Ammon's horn (tissue), 1 donor: Measurements from ENCODE around the gene VSIG8.

Experiments used
- DNase-seq: peaks from one replicate; pipeline ENCODE4 v3.0.0-alpha.2; 2016; ENCODE audit warnings: low spot score

VSIG8 gene

GRCh38 chr1:159883134-159883533 is 20.7 kb upstream of the VSIG8 start:
- no peak for DNase-seq

DNA sequence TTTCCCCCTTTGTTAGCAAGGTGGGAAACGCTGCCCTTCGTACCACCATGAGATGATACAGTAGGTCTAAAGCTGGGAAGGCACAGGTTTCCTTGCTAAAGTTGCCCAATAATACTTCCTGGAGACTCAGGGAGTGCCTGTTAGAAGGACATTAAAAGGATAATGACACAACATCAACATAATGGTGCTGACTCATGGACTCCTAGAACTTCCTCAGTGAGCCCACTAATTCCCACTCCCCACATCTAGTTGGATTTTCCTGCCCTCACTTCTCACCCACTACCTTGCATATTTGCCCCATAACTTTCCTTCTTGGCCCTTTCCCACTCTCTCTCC is 20.0 kb upstream of the VSIG8 start:
- DNase-seq, result no peak

- DNase-seq, result no peak
These were observed 19.4 kb upstream of the VSIG8 start for GRCh38 chr1:159881622-159882526.

GRCh38 chr1:159880430-159880829 is 18.0 kb upstream of the VSIG8 start:
- DNase-seq, result no peak

GRCh38 chr1:159879977-159880376 is 17.5 kb upstream of the VSIG8 start:
- DNase-seq, result no peak

GRCh38 chr1:159879136-159879535 is 16.7 kb upstream of the VSIG8 start:
- DNase-seq, result no peak

DNA sequence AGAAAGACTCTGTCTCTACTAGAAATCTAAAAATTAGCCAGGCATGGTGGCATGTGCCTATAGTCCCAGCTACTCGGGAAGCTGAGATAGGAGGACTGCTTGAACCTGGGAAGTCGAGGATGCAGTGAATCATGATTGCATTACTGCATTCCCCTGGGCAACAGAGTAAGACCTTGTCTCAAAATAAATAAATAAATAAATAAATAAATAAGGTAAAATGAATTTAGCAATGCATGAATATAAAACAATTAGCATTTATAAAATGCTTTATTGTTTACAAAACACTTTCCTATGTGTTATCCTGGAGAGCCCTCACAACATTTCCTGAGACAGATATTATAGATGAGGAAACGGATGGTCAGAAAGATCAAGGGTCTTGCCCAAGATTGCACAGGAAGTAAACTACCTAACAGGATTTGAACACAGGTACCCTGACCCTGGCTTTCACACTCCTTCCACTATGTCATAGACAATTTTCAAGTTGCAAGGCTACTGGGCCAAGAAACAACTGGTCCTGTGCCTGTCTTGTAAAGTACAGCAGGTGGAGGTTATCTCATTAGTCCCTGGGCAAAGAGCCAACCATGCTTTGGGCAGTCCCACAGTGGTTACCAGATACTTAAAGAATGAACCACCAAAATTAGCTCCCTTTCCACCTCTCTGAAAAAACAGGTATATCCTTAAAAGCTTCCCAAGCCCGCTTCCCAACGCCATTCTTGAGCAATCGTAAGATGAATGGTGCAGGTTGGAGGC is 15.4 kb upstream of the VSIG8 start:
- no peak for DNase-seq

- DNase-seq, result no peak
These were observed 11.2 kb upstream of the VSIG8 start for GRCh38 chr1:159873530-159874143.

- no peak for DNase-seq
These were observed 10.4 kb upstream of the VSIG8 start for GRCh38 chr1:159872891-159873290.

- no peak for DNase-seq
These were observed 8.2 kb upstream of the VSIG8 start for GRCh38 chr1:159870704-159871103.

- DNase-seq, result no peak
These were observed 7.2 kb upstream of the VSIG8 start for GRCh38 chr1:159869607-159870006.

- DNase-seq, result no peak
These were observed 6.7 kb upstream of the VSIG8 start for GRCh38 chr1:159869173-159869572.

DNA sequence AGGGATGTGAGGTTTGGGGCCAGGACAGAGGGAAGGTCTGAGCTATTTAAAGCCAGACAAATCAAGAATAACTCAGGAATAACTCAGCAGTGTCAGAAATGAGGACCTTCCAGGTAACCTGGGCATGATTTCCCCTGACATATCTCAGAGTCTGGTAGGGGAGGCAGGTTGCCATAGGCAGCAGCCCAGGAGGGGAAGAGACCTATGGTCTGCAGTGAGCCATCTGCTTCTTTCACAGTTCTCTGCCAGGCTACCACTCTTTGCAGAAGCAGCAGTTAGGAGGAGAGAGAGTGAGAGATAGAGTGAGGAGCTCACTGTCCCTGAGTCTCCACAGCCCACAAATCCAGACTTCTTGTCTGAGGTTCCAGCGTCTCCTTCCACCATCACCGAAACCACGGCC is 6.3 kb upstream of the VSIG8 start:
- DNase-seq, result no peak

GRCh38 chr1:159867664-159868026 is 5.2 kb upstream of the VSIG8 start:
- no peak for DNase-seq

DNA sequence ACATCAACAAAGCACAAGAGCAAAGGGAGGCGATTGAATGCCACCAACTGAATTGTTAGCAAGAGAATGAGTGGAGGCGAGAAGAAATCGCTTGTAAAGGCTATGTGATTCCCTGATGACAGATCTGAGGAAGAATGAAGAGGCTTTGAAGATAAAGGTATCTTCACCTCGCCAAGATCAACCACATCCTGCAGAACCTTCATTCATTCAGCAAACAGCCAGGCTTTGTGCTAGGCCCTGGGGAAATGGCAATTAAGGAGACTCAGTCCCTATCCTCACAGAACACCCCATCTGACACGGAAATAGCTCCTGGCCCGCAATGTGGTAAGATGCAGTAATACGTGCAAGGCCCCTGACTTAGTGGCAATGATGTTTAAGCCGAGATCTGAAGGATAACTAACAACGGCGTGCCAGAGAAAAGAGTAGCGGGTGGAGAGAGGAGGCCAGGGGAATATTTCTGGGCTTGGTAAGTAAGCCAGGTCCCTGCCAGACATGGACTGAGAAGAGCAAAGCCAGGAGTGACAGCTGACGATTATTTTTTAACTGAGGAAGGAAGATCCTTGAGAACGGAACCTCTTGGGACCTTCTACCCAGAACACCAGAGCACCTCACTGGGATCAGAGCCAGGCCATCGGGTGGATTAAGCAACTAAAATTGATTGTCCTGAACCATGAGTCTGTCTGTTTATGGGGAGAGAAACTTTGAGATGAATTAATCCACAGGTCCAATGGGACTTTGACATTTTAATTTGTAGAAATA is 4.6 kb upstream of the VSIG8 start:
- DNase-seq, result no peak

- no peak for DNase-seq
These were observed 3.6 kb upstream of the VSIG8 start for GRCh38 chr1:159866066-159866465.

GRCh38 chr1:159864262-159864661 is 1.8 kb upstream of the VSIG8 start:
- DNase-seq, result no peak

DNA sequence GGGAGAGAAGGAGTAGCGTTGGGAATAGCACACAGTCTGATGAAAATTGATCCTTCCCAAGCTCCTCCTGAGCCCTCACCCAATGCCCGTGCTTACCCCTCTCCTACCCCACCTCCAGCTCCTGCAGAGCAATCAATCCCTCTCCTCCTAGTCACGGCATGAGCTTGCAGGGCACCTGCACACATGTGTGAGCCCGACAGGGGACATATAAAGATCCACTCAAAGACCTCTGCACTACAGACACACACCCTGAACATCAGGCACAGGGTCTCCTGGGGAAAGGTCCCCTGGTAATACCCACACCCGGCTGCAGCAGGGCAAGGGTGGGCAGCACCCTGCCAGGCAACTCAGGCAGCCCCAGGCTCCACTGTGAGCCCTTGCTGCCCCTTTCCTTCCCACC is 426 bp downstream of the VSIG8 start:
- no peak for DNase-seq

- DNase-seq, result no peak
These were observed 1.2 kb downstream of the VSIG8 start for GRCh38 chr1:159861218-159861617.

GRCh38 chr1:159860456-159860855 is 2.0 kb downstream of the VSIG8 start:
- DNase-seq, result no peak

DNA sequence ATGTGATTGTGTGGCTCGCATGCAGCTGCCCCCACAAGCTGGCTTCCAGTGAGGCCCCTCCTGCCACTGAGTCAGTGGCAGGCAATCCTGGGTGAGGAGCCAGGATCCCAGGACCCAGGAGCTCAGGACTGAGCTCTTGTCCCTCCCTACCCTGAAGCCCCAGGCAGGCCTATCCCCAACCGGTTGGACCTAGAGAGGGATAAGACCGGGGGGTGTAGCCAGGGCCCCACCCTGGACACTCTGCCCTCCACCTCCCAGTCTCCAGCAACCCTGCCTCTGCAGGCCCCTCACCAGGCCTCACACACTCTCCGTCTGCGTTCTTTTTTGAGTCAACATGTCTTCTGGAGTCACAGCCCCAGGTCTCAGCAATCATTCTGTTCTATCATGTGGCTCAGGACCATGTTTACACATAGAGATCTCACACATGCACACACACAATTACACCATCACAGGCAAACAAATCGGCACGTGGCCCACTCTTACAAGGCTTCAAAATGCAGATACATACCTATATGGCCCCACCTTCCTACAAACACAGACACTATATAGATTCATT is 2.6 kb downstream of the VSIG8 start:
- DNase-seq, result no peak

DNA sequence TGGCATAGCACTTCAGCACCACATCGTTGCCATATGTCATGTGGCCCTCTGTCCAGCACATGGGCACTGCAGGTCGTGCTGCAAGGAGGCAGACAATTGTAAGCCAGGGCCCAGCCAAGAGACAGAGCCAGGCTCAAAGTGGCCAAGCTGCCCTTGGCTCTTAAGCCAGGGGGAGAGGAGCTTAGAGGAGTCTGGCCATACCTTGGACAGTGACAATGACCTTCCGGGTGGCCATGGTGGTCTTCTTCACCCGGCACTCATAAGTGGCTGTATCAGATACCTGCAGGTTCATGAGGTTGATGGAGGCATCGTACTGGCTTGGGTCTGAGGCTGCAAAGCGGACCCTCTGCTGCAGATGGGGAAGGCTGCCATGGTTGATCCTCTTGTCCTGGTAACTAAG is 4.6 kb downstream of the VSIG8 start:
- no peak for DNase-seq
